Mucosa of descending colon (tissue), 3 donors: ENCODE data around the gene UNCX. TPM values are rescaled to one million over a fixed set of nuclear protein-coding genes. Genes with fewer than 3 reads are reported as not detected.
"Not testable (repeated sequence)": the region's sequence is repeated elsewhere in the genome, so short reads cannot be mapped to it uniquely, and the experiment has no call there.

Source experiments
- ATAC-seq: fragments of 200-7000 bp; cut with Tn5 transposase; one replicate; pipeline ENCODE4 v1.9.1; 2020; ENCODE audit warnings: mild to moderate bottlenecking, moderate library complexity
- DNase-seq, 3 donors: peaks; one replicate each; pipeline ENCODE4 v3.0.0-alpha.2; 2020
- H3K36me3 ChIP-seq: fragments of 200-600 bp; one replicate; pipeline ENCODE4 v1.8.0; 2021; ENCODE audit warnings: low read depth, mild to moderate bottlenecking
- H3K4me1 ChIP-seq: fragments of 200-600 bp; one replicate; pipeline ENCODE4 v1.8.0; 2021; ENCODE audit warnings: low read depth, mild to moderate bottlenecking
- H3K4me3 ChIP-seq: fragments of 200-600 bp; one replicate; pipeline ENCODE4 v1.8.0; 2021; ENCODE audit warnings: mild to moderate bottlenecking
- H3K9me3 ChIP-seq: fragments of 200-600 bp; one replicate; pipeline ENCODE4 v1.8.0; 2021; ENCODE audit warnings: mild to moderate bottlenecking
- intact Hi-C, 2 donors: fragments of 100-400 bp; cut with DNase I in 1 of 2; cut with micrococcal nuclease in 1 of 2; formaldehyde crosslinking; loops; one replicate each; pipeline versions ENCODE4 v1.11.0 to v1.11.1; 2022; cut with DNase I, micrococcal nuclease
- total RNA-seq, 3 donors: library from RNA; stranded (reverse); fragmentation: NEBNext Ultra II Directional in 2 of 3; extraction: Animal tissue kit (Norgen Biotek cat#: 25700) in 2 of 3; gene quantifications; one replicate each; pipeline versions ENCODE4 v1.2.1 to v1.2.4, GENCODE V29; 2021 to 2023
- TF ChIP-seq, protein P1 (sequence below): fragments of 200-600 bp; IDR thresholded peaks from one replicate; pipeline ENCODE4 v1.8.0; 2022; ENCODE audit warnings: antibody characterized with exemption, mild to moderate bottlenecking
- donor health status: DM: no; HTN: no; CAD: no; lungs with moderate emphysema.
- donor health status: DM: no; HTN: no; CAD: no.
- donor health status: DM: no; HTN: yes; CAD: no.

UNCX gene
- total RNA-seq, 3 donors from 2014 or later: not detected

DNA sequence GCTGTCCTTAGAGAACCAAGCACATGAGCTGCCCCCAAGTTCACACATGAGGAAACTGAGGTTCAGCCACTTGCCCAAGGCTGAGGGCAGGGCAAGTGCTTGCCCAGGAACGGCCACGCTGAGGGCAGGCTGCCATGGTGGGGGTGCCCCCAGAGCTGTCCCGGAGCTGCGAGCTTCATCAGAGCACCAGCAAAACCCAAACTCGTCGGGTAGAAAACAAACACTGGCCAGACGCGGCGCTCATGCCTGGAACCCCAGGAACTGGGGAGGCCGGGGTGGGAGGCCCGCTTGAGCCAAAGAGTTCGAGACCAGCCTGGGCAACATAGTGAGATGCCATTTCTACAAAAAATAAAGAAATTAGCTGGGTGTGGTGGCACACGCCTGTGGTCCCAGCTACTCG is 38.4 kb downstream of the UNCX start:
- H3K4me1 ChIP-seq: no peaks in the 10 kb centered on the region
- H3K9me3 ChIP-seq: no peaks in the 10 kb centered on the region
- H3K4me3 ChIP-seq: no peak overlapping the region
- ATAC-seq (no peak), DNase-seq (peak in 1 of 3 donors; percentile 13)
- intact Hi-C loops: no loop called here
- no peaks in the 10 kb centered on the region for H3K36me3 ChIP-seq
- TF ChIP-seq, protein P1, sequence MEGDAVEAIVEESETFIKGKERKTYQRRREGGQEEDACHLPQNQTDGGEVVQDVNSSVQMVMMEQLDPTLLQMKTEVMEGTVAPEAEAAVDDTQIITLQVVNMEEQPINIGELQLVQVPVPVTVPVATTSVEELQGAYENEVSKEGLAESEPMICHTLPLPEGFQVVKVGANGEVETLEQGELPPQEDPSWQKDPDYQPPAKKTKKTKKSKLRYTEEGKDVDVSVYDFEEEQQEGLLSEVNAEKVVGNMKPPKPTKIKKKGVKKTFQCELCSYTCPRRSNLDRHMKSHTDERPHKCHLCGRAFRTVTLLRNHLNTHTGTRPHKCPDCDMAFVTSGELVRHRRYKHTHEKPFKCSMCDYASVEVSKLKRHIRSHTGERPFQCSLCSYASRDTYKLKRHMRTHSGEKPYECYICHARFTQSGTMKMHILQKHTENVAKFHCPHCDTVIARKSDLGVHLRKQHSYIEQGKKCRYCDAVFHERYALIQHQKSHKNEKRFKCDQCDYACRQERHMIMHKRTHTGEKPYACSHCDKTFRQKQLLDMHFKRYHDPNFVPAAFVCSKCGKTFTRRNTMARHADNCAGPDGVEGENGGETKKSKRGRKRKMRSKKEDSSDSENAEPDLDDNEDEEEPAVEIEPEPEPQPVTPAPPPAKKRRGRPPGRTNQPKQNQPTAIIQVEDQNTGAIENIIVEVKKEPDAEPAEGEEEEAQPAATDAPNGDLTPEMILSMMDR: no peak

- no peaks in the 10 kb centered on the region for H3K36me3 ChIP-seq
- peak in 1 of 3 donors; percentile 22 for DNase-seq
Observed at GRCh38 chr7:1271656-1272055, 39.0 kb downstream of the UNCX start.

DNA sequence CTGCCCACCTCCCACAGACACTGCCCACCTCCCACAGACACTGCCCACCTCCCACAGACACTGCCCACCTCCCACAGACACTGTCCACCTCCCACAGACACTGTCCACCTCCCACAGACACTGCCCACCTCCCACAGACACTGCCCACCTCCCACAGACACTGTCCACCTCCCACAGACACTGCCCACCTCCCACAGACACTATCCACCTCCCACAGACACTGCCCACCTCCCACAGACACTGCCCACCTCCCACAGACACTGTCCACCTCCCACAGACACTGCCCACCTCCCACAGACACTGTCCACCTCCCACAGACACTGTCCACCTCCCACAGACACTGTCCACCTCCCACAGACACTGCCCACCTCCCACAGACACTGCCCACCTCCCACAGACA is 39.5 kb downstream of the UNCX start:
- ATAC-seq, DNase-seq, intact Hi-C loops, H3K9me3 ChIP-seq, H3K4me1 ChIP-seq, H3K36me3 ChIP-seq, H3K4me3 ChIP-seq: not testable (repeated sequence)

More at GRCh38 chr7:1271656-1272055, 39.0 kb downstream of the UNCX start:
- ATAC-seq: no peak
- intact Hi-C loops: no loop called here
- no peak overlapping the region for H3K4me3 ChIP-seq
- TF ChIP-seq, protein P1: no peak
- no peaks in the 10 kb centered on the region for H3K9me3 ChIP-seq
- H3K4me1 ChIP-seq: no peaks in the 10 kb centered on the region

GRCh38 chr7:1274121-1274875 is 41.6 kb downstream of the UNCX start:
- DNase-seq (peak in 1 of 3 donors; percentile 22), ATAC-seq (no peak)
- intact Hi-C loops: no loop called here
- no peaks in the 10 kb centered on the region for H3K9me3 ChIP-seq
- H3K4me3 ChIP-seq: no peak overlapping the region
- no peaks in the 10 kb centered on the region for H3K4me1 ChIP-seq
- no peaks in the 10 kb centered on the region for H3K36me3 ChIP-seq
- TF ChIP-seq, protein P1: no peak

- intact Hi-C loops: no loop called here
- peak in 1 of 3 donors; percentile 40 for DNase-seq
- ATAC-seq: no peak
Observed at GRCh38 chr7:1274876-1275375, 42.3 kb downstream of the UNCX start.

More at GRCh38 chr7:1274876-1275375, 42.3 kb downstream of the UNCX start:
- H3K36me3 ChIP-seq: no peaks in the 10 kb centered on the region
- H3K4me1 ChIP-seq: no peaks in the 10 kb centered on the region
- no peak overlapping the region for H3K4me3 ChIP-seq
- H3K9me3 ChIP-seq: no peaks in the 10 kb centered on the region
- TF ChIP-seq, protein P1: no peak
